Left kidney (tissue), 2 donors: ENCODE measurements around the gene CDC42SE2. TPM values are rescaled to one million over a fixed set of nuclear protein-coding genes. Genes with fewer than 3 reads are reported as not detected.
"Not testable (repeated sequence)": the region's sequence is repeated elsewhere in the genome, so short reads cannot be mapped to it uniquely, and the experiment has no call there.

ENCODE experiments used
- DNase-seq: peaks from one replicate; pipeline ENCODE4 v3.0.0-alpha.2; 2013
- polyA plus RNA-seq: library from polyadenylated mRNA; unstranded; fragments of 120-200 nt; gene quantifications from one replicate; pipeline ENCODE4 v1.2.1, GENCODE V29; 2013; ENCODE audit not compliant: insufficient read length

The CDC42SE2 gene
- polyA plus RNA-seq, 1 donor: 58.3 TPM

DNA sequence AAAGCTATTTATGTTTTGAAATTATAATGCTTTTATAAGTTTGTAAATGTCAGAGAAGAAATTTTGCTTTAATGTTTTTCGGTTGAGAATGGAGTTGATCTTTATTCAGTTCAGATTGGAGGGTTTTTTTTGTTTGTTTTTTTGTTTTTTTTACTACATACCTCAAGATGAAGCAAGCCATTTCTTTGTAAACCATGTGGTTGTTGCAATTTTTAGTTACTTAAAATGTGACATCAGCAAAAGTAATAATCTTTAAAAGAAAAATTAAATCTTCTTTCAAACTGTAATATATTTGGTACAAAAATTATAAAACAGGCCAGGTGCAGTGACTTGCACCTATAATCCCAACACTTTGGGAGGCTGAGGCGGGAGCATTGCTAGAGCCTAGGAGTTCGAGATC, 102.6 kb downstream of the CDC42SE2 start:
- no peak for DNase-seq

DNA sequence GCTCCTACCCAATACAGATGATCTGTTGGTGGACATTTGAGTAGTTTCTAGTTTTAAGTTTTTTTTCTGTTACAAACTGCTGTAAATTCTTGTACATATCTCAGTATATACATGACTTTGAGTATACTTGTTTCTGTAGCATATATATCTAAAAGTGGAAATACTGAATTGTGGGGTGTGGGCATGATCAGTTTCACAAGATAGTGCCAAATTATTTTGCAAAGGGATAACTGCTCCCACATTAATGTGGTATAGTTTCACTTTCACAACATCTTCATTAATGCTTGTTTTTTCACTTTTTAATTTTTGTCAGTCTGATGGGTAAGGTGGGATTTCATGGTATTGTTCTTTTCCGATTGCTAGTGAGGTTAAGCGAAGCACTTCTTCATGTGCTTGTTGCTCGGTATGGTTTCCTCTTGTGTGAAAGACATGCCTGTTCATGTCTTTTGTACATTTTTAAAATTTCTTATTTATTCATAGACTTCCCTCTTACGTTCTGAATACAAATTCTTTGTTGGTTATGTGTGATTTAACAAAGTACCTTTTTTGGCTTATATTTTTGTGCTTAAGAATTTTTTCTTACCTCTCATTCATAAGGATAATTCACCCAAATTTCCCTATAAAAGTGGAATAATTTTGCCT, 103.5 kb downstream of the CDC42SE2 start:
- DNase-seq: no peak

DNA sequence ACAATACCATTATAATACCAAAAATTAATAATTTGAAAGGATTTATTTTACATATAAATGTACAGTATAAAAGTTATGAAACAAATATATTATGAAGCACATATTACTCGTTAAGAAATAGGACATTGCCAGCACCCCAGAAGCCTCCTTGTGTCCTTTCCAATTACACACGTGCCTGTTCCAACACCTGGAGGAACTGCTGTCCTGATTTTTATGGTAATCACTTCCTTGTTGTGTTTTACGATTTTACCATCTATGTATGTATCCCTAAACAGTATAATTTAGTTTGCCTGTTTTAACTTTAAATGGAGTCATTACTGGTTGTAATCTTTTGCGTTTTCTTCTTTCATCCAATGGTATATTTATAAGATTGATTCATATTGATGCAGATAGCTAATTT, 105.0 kb downstream of the CDC42SE2 start:
- no peak for DNase-seq

DNA sequence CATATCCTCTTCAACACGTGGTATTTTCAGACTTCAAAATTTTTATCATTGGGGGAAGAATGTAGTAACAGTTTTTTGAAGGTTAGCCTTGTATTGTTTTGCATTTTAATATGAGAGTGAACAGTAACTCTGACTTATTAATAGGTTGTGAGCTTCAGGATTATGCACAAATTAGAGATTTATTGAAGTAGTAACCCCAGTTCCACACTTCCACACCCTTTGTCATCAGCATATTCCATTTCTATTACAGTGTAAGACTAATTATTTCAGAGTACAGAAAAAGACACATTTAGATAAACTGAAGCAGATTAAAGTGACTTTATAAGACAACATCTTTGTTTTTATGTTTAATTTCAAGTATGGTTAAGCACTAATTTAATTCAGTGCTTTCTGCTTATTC, 105.7 kb downstream of the CDC42SE2 start:
- DNase-seq: no peak

DNA sequence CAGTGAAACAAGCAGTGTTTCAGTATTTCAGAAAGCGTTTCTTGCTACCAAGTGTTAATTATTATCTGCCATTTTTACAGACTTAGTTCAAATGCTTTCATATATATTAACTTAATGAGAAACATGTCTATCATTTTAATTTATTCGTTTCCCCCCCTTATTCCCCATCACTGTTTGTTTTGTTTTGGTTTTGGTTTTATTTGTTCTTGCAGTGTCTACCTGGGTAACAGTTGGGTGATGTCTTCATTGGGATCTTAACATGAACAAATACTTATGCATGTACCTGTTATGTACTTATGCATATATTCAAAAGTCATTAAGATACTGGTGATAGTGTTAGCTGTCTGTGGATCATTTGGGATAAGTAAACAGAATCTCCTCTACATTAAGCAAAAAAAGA, 108.0 kb downstream of the CDC42SE2 start:
- no peak for DNase-seq

DNA sequence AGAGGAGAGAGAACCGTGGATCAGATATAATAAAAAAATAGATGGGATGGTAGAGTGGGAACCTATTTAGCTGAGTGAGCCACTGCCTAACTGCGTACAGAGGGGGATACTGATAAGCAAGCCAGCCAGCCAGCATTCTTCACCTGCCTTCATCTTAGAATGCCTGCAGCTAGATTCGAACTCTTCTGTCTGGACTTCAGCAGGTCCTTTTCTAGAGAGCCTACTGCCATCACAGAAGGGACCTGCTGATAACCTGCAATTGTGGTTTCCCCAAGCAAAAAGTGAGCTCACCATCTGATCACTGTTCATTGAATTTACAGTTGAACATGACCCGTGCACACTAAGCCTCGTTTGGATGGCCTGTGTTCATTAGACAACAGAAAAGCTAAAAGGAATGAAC, 109.4 kb downstream of the CDC42SE2 start:
- no peak for DNase-seq

DNA sequence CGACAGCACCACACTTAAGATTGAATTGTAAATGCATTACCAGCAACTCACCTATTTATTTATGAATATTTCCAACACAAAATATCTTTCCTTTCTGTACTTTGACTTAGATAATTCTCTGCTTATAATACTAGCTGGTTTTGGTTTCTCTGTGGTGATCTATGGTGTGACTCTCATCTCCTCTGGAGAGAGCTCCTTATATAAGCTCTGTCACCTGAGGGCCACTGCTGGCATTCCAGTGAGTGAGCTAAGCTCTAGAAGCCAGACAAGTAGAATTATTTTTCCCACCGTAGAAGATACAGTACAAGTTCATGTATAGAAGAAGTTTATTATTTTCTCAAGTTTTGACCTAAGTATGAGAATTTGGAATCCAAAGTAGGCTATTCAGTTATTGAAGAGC, 111.5 kb downstream of the CDC42SE2 start:
- no peak for DNase-seq

DNA sequence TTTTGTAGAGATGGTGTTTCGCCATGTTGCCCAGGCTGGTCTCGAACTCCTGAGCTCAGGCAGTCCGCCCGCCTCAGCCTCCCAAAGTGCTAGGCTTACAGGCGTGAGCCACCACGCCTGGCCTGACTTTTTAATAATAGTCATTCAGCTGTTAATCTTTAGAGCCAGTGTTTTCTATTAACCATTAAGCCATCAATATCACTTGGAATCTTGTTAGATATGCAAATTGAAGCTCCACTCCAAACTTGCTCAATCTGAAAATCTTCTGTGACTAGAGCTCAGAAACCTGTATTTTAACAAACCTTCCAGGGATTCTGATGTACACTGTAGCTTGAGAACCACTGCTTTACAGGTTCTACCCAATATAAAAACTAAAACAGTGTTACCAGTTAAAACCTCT, 113.5 kb downstream of the CDC42SE2 start:
- DNase-seq: no peak

DNA sequence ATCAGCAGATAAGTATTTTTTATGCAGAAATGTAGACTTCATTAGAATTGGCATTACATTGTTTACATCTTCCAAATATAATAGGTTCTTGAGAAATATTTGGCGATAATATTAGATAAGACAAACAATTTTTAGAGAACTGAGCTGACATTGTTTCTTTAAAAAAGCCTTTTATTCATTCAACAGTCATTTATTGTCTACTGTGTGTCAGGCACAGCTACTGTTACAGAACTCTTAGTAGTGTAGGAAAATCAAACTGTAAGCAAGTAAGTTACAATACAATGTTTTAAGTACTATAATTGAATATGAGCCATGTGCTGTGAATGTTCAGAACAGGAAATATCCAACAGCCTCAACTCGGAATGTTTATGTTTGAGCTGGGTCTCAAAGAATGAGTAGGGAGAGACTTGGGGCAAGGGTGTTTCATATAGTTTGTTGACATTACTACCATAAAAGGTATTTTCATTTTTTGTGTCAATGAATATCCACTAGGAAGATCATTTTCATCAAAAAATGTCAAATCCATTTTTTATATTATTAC, 114.0 kb downstream of the CDC42SE2 start:
- DNase-seq: no peak

DNA sequence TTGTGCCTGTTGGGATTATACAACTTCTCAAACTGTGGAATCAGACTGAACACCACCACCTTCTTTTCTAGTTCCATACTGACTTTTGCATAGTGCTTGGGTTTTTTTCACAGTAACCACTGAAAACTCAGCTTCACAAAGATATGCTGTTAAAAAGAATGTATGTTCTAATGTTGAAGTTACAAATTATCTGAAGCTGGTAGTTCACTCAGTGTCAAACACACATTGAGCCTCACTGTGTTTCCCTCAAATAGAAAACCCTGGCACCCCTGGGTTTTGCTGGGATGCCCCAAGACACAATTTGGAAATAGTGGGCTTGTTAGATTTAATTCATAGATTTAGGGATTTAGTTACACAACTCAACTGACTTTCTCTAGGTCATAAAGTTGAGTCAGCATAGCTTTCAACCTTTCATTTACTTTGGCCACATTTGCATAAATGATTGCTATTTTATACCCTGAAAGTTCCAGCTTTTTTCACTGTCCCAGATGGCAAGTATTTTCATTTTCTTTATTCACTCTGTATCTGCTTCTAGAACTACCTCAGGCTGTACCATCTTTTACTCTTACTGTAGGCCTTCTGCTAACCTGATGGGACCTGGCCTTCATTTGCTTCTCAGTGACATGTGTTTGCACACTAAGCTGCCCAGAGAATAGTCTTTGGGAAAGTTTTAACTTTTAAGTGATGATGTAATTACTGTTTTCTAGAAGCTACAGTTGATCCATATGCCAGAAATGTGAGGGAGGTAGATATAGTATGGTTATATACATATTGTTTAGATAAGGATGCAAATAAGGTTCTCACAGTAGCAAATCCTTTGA, 115.1 kb downstream of the CDC42SE2 start:
- no peak for DNase-seq

DNA sequence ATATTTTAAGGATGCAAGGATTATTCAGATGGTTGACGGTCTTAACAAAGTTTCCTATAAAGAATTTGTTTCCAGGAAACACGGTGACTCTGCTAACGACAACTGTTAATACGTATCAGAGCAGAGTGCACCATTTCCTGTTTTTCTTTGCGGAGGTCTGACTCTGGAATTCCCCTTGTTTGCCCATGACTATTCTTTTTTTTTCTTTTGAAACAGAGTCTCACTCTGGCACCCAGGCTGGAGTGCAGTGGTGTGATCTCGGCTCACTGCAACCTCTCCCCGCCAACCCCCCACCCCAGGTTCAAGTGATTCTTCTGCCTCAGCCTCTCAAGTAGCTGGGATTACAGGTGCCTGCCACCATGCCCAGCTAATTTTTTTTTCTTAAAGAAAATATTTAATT, 115.9 kb downstream of the CDC42SE2 start:
- no peak for DNase-seq

DNA sequence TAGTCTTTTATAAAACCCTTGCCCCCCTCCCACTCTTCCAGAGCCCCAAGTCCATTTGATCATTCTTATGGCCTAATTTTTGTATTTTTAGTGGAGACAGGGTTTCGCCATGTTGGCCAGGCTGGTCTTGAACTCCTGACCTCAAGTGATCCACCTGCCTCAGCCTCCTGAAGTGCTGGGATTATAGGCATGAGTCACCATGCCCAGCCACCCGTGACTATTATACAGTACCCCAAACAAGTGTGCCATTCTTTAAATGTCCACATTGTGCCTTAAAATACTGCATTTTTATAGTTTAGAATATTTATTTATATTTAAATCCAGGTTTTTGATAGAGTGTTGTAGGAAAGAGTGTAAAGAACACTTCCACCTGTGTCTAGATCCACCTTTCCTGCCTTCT, 116.4 kb downstream of the CDC42SE2 start:
- not testable (repeated sequence) for DNase-seq

DNA sequence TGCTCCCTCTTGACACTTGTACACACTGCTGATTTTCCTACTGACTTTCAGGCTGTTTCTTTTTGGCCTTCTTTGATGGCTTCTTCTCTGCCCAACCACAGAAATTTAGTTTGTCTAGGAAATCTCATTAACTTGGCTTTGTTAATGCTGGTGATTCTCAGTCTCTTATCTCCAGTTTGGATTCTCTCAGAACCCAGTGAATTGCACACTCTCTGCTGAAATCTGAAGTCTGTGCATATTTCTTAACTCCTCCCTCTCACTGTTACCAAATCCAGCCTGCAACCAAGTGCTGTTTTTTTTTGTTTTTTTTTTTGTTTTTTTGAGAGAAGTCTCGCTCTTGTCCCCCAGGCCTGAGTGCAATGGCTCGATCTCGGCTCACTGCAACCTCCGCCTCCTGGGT, 117.2 kb downstream of the CDC42SE2 start:
- DNase-seq: no peak

DNA sequence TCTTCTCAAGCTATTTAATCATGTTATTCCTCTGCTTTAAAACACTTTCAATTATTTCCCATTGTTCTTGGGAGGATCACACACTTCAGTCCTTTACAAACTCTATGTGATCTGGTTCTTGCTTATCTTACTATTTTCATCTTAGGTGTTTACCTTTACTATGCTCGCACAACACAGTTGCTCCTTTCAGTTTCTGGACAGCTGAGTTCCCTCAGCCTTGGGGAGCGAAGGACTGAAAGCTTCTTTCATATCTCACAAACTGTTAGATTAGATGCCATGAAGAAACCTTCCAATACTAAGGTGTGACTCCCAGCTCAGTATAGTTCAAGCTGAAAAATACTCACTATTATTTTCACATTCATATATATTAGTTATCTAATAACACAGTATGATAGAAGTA, 117.9 kb downstream of the CDC42SE2 start:
- DNase-seq: no peak

DNA sequence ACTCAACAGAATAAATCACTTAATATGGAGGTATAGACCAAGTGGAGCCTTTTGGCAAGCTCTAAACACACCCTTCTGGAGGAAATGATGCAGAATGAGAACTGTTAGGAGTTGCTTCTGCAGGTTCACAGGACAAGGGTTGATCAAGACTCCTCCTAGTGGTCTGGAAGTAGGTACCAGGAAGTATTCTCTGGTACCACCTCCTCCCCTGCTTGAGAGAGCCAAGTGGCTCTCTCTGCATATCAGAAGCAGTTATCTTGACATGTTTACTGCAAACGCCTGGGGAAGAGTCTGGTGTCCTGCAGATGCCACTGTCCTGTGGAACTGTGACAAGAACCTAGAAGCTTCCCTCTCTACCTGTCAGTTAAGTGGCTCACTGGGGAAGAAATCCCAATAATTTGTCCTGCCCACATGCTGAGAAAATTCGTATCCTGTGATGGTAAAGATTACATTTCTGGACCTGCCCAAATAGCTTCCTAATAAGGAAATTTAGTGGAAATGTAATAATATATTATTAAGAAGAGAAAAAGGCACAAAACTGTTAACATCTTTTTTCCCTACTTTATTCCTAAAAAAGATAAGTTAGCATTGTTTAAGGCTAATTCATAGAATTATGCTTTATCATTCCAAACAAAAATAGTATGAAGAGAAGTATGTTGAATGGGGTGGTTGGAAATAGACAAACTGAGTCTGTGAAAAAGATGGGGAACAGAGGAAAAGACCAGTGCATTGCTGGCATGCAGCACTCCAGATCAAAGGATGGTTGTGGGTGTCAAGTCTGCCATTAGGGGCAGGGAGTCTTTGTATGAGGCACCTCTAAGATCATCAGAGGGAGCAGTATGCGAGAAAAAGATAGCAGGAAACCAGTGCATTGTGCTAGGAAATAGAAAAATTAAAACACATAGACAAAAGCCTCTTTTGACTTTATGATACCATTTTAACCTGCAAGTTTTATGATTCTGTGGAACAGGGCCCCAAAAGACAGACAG, 118.8 kb downstream of the CDC42SE2 start:
- DNase-seq: no peak

DNA sequence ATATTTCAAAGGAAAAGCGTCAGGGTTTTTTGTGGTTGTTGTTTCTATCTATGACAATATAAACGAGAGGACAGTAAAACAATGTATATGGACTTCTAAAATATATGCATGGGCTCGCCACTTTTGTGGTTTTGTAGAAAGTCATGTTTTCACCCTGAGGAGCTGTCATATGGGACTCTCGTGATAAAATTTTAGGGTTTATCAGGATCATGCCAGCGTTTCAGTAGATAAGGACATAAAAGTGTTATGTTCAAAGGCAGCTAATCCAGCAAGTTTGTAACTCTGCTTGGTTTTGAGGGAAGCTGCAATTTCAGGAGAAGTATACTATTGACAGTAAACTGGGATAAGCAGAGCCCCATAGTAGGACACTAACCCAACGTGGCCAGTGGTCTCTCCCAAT, 120.3 kb downstream of the CDC42SE2 start:
- DNase-seq: no peak

DNA sequence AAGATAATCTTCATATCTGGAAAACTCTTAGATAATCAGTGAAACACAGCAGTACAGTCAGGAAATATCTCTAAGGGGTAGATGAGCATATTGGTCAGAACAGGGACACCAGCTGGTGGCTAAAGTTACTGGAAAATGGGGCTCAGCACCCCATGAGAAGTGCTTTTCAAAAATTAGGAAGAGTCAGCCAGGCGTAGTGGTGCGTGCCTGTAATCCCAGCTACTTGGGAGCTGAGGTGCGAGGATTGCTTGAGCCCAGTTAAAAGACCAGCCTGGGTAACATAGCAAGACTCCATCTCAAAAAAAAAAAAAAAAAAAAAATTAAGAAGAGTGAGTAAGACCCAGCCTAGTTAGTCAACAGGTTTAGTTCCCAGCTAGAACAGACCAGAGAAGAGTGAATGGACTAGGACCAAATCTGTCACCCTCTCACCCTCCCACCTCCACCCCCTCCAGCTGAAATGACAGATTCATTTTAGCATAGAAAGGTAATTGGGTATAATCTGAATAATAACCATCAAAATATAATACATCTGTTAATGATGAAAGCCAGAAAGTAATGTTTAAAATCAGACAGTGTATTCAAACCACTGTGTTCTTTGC, 120.9 kb downstream of the CDC42SE2 start:
- DNase-seq: no peak

DNA sequence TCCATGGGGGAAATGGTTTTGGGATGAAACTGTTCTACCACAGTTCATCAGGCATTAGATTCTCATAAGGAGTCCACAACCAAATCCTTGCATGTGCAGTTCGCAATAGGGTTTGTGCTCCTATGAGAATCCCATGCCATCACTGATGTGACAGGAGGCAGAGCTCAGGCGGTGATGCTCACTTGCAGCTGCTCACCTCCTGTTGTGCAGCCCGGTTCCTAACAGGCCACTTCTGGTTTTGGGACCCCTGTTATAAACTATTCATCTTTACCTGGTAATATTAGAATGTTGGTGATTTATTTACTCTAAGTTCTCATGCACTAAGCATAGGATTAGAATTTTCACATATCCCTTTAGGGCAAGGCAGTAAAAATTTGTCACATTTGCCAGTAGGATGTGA, 122.3 kb downstream of the CDC42SE2 start:
- DNase-seq: no peak

DNA sequence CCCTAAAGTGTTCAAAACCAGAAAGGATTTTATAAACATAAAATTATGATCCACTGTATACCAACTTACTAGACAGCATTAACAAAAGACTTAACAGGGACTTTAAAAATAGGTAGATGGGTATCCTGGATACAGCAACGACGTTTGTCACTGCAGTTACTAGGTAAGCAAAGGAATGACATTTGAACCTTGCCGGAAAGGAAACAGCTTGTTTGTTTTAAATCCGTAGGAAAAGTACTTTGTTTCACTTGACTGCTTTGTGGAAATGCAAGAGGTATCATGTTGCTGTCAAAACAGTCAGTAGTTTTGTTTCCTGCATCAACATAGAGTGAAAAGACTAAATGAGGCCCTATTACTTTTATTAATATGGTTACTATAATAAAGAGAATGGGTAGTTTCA, 122.9 kb downstream of the CDC42SE2 start:
- DNase-seq: peak; percentile 86

DNA sequence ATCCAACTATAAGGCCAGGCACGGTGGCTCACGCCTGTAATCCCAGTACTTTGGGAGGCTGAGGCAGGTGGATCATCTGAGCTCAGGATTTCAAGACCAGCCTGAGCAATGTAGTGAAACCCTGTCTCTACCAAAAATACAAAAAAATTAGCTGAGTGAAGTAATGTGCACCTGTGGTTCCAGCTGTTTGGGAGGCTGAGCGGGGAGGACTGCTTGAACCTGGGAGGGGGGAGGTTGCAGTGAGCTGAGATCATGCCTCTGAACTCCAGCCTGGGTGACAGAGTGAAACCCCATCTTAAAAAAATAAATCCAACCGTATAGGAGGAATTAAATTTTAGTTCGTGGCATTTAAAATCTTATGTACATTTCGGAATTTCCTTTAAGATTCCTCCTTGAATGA, 123.4 kb downstream of the CDC42SE2 start:
- DNase-seq: no peak

DNA sequence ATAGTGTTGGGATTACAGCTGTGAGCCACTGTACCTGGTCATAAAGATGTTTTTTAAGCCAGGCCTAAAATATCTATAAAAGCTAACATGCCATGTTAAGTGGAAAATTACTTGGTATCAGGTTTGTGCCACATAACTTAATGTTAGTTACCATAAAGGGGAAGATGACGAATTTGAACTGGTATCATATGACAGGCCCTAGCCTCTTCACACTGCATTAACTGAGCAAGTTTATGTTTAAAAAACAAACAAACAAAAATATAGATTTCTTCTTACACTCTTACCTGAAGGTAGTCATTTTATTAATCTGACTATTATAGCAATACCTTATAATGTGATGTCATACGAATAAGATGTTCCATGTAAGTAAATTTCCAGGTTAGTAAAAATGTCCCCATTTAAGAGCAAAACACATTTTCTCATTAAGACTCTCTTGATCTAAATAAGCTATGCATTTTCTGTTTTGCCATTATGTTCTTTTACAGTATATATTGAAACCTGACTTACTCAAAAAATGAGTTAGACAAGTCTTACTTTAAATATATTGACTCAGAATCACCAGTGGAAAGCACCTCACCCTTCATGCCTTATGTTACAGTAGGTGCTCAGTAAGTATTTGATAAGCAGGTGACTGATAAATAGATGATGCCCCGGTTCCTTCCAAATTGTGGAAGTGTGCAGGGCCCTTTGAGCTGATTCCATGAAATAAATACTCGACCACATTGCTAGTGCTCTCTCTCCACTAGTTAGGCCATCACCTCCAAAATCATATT, 125.4 kb downstream of the CDC42SE2 start:
- DNase-seq: no peak
